COLO668 (cell line): ENCODE results near the gene COL8A2.

Experiments
- DNase-seq: peaks from one replicate; lab custom pipeline; 2025; ENCODE audit not compliant: unreplicated experiment; lab: John Stamatoyannopoulos, UW

COL8A2 gene

DNA sequence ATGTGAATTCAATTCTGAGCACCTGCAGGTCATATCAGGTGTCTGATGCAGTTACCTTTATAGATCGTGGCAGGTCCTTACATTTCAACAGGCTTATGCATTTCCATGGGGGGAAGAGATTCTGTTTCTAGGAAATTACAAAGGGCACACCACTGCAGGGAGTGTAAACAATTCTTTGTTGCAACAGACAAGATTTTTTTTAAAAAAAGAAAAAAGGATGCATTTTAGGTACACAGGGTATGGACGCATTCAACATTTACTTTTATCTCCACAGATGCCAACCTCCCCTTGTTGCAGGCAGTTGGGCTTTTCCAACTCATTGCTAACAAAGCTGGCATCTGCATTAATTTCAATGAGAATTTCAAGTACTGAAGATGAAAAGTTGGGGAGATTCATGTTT lies 54.7 kb downstream of the COL8A2 start:
- no peak for DNase-seq

DNA sequence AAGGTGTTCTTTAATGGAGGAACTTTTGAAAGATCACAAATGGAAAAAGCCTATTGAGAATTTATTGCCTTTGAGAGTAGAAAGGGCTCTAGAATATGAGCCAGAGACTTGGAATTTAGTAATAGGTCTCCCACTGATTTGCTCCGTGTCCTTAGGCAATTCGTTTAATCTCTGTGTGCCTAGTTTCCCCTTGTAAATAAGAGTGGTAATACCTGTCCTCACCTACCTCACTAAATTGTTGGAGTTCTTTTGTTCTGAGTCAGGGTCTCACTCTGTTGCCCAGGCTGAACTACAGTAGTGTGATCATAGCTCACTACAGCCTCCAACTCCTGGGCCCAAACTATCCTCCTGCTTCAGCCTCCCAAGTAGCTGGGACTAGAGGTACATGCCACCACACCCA lies 56.2 kb downstream of the COL8A2 start:
- DNase-seq: no peak

DNA sequence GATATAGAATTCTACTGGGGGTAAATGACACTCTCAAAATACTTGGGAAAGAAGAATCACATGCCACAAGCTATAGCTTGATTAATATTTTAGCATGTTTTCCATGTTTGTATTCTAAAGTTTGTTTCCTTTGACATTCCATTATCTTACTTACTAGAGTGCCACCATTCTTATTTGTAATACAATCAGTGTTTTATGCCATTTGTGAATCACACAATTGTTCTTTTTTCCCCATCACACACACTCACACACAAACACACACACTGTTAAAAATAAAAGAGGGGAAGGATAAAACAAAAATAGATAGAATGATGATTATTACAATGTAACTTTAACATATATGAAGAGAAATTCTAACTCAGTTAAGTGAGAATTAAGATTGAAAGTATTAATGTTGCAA lies 57.2 kb downstream of the COL8A2 start:
- no peak for DNase-seq

DNA sequence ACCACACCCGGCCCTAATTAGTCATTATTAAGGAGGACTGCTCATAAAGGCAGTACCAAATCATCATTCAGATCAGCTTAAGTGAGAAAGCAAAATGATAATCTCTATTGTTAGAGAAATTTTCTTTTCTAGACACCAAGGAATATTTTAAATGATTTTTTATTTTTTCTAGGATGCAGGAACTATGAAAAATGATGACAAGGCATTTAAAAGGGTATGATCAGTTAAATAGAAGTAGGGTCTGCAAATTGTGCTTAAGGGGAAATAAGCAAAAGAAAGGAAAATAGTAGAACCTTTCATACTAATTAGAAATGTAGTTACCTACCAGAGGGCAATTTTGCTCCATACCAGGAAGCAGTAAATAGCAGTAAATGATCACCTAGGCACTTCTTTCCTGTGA lies 62.7 kb downstream of the COL8A2 start:
- no peak for DNase-seq

DNA sequence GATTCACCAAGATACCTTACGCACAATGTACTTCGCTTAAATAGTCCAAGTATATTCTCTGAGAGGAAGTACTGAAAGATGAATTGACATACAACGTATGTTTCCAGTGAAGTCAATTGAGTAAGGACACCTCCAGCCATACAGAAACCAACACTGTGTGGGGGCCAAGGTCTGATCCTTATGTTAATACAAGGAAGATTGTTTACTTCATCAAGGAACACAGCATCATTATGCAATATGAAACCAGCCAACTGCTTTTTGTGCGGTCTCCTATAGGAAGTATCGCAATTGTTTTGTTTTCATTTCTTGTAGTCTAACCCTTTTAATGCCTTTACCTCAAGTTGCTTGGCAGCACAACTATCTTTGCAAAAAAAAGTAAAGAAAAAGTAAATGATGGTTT lies 69.3 kb downstream of the COL8A2 start:
- no peak for DNase-seq

DNA sequence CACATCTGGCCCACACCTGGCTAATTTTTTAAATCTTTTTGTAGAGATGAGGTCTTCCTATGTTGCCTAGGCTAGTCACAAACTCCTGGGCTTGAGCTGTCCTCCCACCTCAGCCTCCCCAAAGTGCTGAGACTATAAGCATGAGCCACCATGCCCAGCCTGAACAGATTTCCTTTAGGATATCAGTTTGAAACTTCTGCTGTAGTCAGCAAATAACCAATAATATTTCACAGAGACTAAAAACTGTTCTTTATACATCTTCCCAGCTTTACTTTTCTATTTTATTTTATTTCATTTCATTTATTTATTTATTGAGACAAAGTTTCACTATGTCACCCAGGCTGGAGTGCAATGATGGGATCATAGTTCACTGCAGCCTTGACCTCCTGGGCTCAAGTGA lies 71.0 kb downstream of the COL8A2 start:
- no peak for DNase-seq

DNA sequence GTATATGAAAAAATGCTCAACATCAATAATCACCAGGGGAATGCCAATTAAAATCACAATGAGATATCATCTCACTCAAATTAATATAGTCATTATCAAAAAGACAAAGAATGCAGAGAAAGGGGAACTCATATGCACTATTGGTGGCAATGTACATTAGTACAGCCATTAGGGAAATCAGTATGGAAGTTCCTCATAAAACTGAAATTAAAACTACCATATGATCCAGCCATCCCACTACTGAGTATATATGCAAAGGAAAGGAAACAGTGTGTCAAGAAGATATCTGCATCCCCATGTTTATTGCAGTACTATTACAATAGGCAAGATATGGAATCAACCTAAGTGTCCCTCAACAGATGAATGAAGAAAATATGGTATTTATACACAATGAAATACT lies 73.2 kb downstream of the COL8A2 start:
- no peak for DNase-seq
